SK-N-MC (cell line): ENCODE data around the gene KCNH4.

Experiments
- DNase-seq: peaks from one replicate; pipeline ENCODE4 v3.0.0-alpha.2; 2011; ENCODE audit warnings: low read depth, low spot score
- H3K27ac ChIP-seq: fragments of 200-600 bp; sonication (generic); 2 replicates; pipeline ENCODE4 v1.5.1; 2016; ENCODE audit warnings: mixed run types
- H3K36me3 ChIP-seq: fragments of 200-600 bp; sonication (generic); 2 replicates; pipeline ENCODE4 v1.6.1; 2017; ENCODE audit warnings: antibody characterized with exemption, low read length, mixed read lengths; ENCODE audit not compliant: insufficient read depth
- H3K4me3 ChIP-seq: fragments of 200-600 bp; sonication (generic); 2 replicates; pipeline ENCODE4 v1.5.1; 2016
- H3K9ac ChIP-seq: fragments of 200-600 bp; sonication (generic); 2 replicates; pipeline ENCODE4 v1.8.0; 2017; ENCODE audit warnings: mixed run types, mixed read lengths; ENCODE audit not compliant: insufficient read length
- H3K9me3 ChIP-seq: fragments of 200-600 bp; sonication (generic); 2 replicates; pipeline ENCODE4 v1.6.1; 2017; ENCODE audit warnings: low read depth, mild to moderate bottlenecking, antibody characterized with exemption, low read length, moderate library complexity, mixed read lengths
- EZH2 ChIP-seq: fragments of 200-600 bp; sonication (generic); IDR thresholded peaks from one replicate; pipeline ENCODE4 v1.6.1; 2017; ENCODE audit warnings: antibody characterized with exemption
- FOXP2 ChIP-seq: optimal IDR thresholded peaks from 2 replicates; pipeline ENCODE3; 2011; ENCODE audit warnings: mild to moderate bottlenecking, moderate library complexity; ENCODE audit not compliant: insufficient read depth; ENCODE audit errors: extremely low read length, control extremely low read depth
- POLR2AphosphoS5 ChIP-seq: IDR thresholded peaks from 2 replicates; pipeline ENCODE4 v1.6.1; 2012; ENCODE audit warnings: mild to moderate bottlenecking, low read depth, low read length, borderline replicate concordance

The KCNH4 gene

DNA sequence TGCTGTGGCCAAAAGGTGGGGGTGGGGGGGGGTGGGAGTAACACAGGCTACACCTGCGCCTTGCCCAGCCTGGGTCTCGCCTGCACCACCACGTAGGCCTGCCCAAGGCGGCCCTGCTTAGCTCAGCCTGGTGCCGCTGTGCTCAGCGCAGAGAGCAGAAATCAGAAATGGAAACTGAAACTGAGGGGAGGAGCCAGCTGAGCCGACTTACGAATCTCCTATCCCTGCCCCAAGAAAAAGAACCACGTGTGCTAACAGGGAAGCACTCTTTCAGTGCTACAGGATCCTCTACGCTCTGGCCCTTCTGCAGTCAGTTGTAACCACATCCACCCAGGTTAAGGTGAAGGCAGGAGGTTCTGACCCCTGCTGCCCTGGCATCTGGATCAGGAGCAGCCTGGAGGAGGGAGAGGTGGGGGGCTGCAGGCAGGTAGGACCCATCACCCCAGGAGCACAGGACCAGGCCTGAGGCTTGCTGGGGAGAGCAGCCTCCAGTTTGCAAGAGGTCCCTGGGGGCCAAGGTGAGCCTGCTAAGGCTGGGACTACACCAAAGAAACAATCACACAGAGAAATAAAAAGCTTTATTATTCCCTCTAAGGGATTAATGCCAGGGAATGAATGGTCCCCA is 68.3 kb downstream of the KCNH4 start, which contains the start of gene DHX58:
Gene DHX58 (minus strand): TSS at position 163 of the 625 bp plus-strand sequence. CDS start 822 bp downstream, outside the sequence.
- H3K9me3 ChIP-seq: no peaks in the 10 kb centered on the region
- DNase-seq: no peak
- peak within 1 kb of the TSS; percentile 57 for H3K27ac ChIP-seq
- H3K4me3 ChIP-seq: peak within 1 kb of the TSS; percentile 23; the same call in 1 of the 2 replicates
- no peak within 1 kb of the TSS for H3K9ac ChIP-seq
- peaks cover 20% of the 10 kb centered on the region; the same call in 1 of the 2 replicates for H3K36me3 ChIP-seq
- TF ChIP-seq EZH2: no peak
- TF ChIP-seq FOXP2: no peak
- TF ChIP-seq POLR2AphosphoS5: peak; percentile 60; the same call in 1 of the 2 replicates

DNA sequence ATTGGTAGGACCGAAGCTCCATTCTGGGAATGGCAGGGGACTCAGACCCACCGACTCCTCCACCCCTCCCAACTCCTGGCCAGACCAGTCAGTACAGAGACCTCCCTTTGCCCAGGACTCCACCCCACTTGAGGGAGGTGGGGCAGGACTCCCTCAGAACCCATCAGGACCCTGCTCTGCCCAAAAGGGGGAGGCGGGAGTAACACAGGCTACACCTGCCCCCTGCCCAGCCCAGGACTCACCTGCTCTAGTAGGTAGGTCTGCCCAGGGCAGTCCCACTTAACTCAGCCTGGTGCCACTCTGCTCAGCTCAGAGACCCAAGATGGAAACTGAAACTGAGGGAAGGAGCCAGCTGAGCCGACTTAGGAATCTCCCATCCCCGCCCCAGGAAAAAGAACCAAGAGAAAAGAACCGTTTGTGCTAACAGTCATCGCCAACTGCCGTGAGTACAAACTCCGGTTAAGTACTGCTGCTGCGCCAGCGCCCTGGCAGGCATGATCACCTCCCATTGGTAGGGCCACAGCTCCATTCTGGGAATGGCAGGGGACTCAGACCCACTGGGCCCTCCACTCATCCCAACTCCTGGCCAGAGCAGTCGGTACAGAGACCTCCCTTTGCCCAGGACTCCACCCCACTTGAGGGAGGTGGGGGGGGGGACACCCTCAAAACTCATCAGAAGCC is 68.9 kb downstream of the KCNH4 start:
- DNase-seq: no peak
- H3K9me3 ChIP-seq: no peaks in the 10 kb centered on the region
- peak overlapping the region; percentile 57; the same call in 1 of the 2 replicates for H3K27ac ChIP-seq
- H3K4me3 ChIP-seq: peak overlapping the region; percentile 23; the same call in 1 of the 2 replicates
- TF ChIP-seq POLR2AphosphoS5 (no peak), FOXP2 (no peak), EZH2 (no peak)
- peaks cover 14% of the 10 kb centered on the region; the same call in 1 of the 2 replicates for H3K36me3 ChIP-seq
- no peak overlapping the region for H3K9ac ChIP-seq

DNA sequence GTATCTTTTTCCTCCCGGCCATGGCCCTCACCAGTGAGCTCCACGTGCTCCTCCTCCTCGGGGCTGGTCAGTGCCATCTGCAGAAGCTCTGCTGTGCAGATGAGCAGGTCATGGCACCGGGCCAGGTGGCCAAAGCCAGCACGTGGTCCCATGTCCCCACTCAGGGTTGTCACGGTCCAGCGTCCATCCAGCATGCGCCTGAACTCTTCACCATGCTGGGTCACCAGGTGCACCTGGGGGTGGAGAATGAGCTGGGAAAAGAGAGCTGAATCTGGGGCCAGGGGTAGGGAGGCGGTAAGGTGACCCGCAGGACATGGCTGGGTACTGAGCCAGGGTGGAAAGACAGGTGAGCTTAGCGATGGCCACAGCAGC is 69.7 kb downstream of the KCNH4 start:
- Histone ChIP-seq H3K4me3 (no peak overlapping the region), H3K9me3 (no peaks in the 10 kb centered on the region), H3K36me3 (peaks cover 10% of the 10 kb centered on the region; the same call in 1 of the 2 replicates), H3K9ac (no peak overlapping the region), H3K27ac (no peak overlapping the region)
- TF ChIP-seq EZH2 (no peak), FOXP2 (no peak), POLR2AphosphoS5 (no peak)
- DNase-seq: no peak

GRCh38 chr17:42110301-42111264 is 70.4 kb downstream of the KCNH4 start:
- TF ChIP-seq EZH2 (no peak), POLR2AphosphoS5 (no peak), FOXP2 (no peak)
- no peak overlapping the region for H3K4me3 ChIP-seq
- H3K36me3 ChIP-seq: peaks cover 3% of the 10 kb centered on the region; the same call in 1 of the 2 replicates
- no peaks in the 10 kb centered on the region for H3K9me3 ChIP-seq
- no peak for DNase-seq
- no peak overlapping the region for H3K27ac ChIP-seq
- H3K9ac ChIP-seq: no peak overlapping the region

DNA sequence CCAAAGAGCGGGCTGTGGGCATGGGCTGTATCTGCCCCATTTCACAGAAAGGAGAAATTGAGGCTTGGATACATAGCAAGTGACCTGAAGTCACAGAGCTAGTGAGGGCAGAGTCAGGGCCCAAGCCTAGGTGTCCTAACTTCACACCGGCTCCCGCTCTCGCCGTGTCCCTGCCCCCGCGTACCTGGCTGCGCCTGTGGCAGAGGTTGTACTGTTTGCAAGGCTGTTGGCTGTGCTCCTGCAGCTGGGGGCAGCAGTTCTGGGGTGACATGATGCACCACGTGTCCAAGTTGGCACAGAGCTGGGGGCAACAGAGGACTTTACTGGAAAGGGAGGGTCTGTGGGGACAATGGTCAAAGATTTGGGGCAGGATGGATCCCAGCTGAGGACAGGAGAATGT is 71.9 kb downstream of the KCNH4 start:
- no peak for DNase-seq
- Histone ChIP-seq H3K9ac (no peak overlapping the region), H3K27ac (no peak overlapping the region), H3K9me3 (no peaks in the 10 kb centered on the region), H3K4me3 (no peak overlapping the region), H3K36me3 (no peaks in the 10 kb centered on the region; the same call in 1 of the 2 replicates)
- no peak for TF ChIP-seq POLR2AphosphoS5

DNA sequence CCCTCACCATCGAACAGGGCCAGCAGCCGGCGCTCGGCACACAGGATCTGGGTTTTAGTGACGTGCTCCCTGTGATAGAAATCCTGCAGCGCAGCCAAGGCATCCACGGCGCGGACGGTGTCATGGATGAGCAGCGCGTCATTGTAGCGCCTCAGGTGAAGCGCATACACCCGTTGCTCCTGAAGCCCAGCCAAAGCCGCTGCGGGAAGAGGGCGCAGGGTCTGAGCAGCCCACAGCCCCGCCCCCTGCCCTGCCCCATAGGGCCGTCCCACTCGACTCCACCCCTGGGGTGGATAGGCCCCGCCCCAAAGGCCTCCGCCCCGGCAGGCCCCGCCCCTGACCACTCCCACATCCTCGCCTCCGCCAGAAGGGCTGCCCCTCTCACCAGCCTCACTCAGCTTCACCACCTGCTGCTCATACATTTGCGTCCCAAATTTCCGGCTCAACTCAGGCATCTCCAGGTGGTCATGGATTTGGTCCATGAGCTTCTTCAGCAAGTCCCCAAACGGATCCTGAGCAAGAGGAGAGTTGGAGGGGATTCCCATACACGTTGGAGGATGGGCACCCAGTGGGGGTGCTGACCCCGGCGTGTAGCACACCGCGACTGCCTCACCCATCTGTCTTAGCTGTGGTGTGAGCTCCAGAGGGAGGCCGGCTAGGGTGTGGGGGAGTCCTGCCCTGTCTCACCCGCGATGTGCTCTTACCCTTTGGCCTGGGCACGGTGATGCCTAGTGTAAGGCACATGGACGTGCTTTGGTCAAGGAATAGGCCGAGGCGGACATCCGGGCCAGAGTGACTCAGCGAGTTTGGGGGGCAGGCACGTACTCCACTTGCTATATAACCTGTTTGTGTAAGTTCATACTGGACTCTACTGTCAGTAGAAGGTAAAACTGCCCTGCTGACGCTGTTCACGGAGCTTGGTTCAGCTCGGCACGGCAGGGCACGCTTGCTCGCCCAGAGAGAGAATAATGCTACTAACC is 73.1 kb downstream of the KCNH4 start:
- Histone ChIP-seq H3K36me3 (no peaks in the 10 kb centered on the region), H3K9ac (no peak overlapping the region), H3K27ac (no peak overlapping the region), H3K4me3 (peak overlapping the region; percentile 68), H3K9me3 (no peaks in the 10 kb centered on the region)
- TF ChIP-seq FOXP2 (no peak), POLR2AphosphoS5 (no peak; the same call in 1 of the 2 replicates), EZH2 (no peak)
- DNase-seq: no peak

DNA sequence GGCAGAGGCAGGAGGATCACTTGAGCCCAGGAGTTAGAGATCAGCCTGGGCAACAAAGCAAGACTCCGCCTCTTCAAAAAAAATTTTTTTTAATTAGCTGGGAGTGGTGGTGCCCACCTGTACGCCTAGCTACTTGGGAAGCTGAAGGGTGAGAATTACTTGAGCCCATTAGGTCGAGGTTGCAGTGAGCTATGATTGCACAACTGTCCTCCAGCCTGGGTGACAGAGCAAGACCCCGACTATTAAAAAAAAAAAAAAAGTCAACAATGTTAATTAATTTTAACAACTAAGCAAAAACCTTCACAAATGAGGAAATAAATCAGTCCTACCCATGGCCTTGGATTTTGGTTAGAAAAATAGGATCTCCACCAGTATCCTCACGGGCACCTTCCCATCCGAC is 73.8 kb downstream of the KCNH4 start:
- H3K27ac ChIP-seq: no peak overlapping the region
- H3K9me3 ChIP-seq: no peaks in the 10 kb centered on the region
- H3K9ac ChIP-seq: no peak overlapping the region
- TF ChIP-seq FOXP2 (no peak), EZH2 (no peak), POLR2AphosphoS5 (no peak)
- H3K36me3 ChIP-seq: no peaks in the 10 kb centered on the region
- DNase-seq: no peak
- peak overlapping the region; percentile 68 for H3K4me3 ChIP-seq
